HepG2 (cell line): ENCODE results near the gene NGEF. TPM values are rescaled to one million over a fixed set of nuclear protein-coding genes. Genes with fewer than 3 reads are reported as not detected.

ENCODE experiments used
- BCL6 ChIP-seq: IDR thresholded peaks from 2 replicates; pipeline ENCODE4 v1.6.1; 2016; ENCODE audit warnings: missing genetic modification reagents, missing compliant biosample characterization
- DPF2 ChIP-seq: sonication (generic); formaldehyde crosslinking; IDR thresholded peaks from 2 replicates; pipeline ENCODE4 v1.4.0; 2020; ENCODE audit warnings: mild to moderate bottlenecking, low read depth, missing genetic modification reagents, borderline replicate concordance
- ELF1 ChIP-seq: sonication (generic); formaldehyde crosslinking; IDR thresholded peaks from 2 replicates; pipeline ENCODE4 v1.4.0; 2020; ENCODE audit warnings: missing genetic modification reagents
- HNRNPLL ChIP-seq: fragments of 200-400 bp; formaldehyde crosslinking; IDR thresholded peaks from 2 replicates; pipeline ENCODE4 v1.6.1; 2017; ENCODE audit warnings: mild to moderate bottlenecking, low read depth, low read length; ENCODE audit not compliant: poor library complexity, severe bottlenecking
- RAD51 ChIP-seq: fragments of 450-650 bp; IDR thresholded peaks from 2 replicates; pipeline ENCODE4 v1.6.1; 2016; ENCODE audit warnings: borderline replicate concordance
- RBFOX2 ChIP-seq: fragments of 200-400 bp; formaldehyde crosslinking; IDR thresholded peaks from 2 replicates; pipeline ENCODE4 v1.6.1; 2017; ENCODE audit warnings: low read depth, mild to moderate bottlenecking, low read length
- SNAPC5 ChIP-seq: sonication (generic); formaldehyde crosslinking; IDR thresholded peaks from 2 replicates; pipeline ENCODE4 v1.8.1; 2023; ENCODE audit warnings: mild to moderate bottlenecking, missing genetic modification reagents, borderline replicate concordance
- THRA ChIP-seq: sonication (generic); formaldehyde crosslinking; IDR thresholded peaks from 2 replicates; pipeline ENCODE4 v1.4.0; 2020; ENCODE audit warnings: missing genetic modification reagents, borderline replicate concordance
- ZBTB46 ChIP-seq: sonication (generic); formaldehyde crosslinking; IDR thresholded peaks from 2 replicates; pipeline ENCODE4 v1.4.0; 2020; ENCODE audit warnings: mild to moderate bottlenecking, missing genetic modification reagents, borderline replicate concordance
- ZNF264 ChIP-seq: sonication (generic); formaldehyde crosslinking; IDR thresholded peaks from 2 replicates; pipeline ENCODE4 v1.4.0; 2020; ENCODE audit warnings: missing genetic modification reagents
- ZNF646 ChIP-seq: sonication (generic); formaldehyde crosslinking; IDR thresholded peaks from 2 replicates; pipeline ENCODE4 v1.9.0; 2021; ENCODE audit warnings: mild to moderate bottlenecking, missing genetic modification reagents
- ZNF816 ChIP-seq: sonication (generic); formaldehyde crosslinking; IDR thresholded peaks from 2 replicates; pipeline ENCODE4 v1.8.0; 2022; ENCODE audit warnings: missing genetic modification reagents, mild to moderate bottlenecking, borderline replicate concordance
- ZSCAN20 ChIP-seq: sonication (generic); formaldehyde crosslinking; IDR thresholded peaks from 2 replicates; pipeline ENCODE4 v1.4.0; 2020; ENCODE audit warnings: missing genetic modification reagents, mild to moderate bottlenecking, borderline replicate concordance
- polyA plus RNA-seq, 8 experiments: library from polyadenylated mRNA; depleted of rRNA in 3 of 8; stranded (reverse) in 7 of 8; unstranded in 1 of 8; fragments of >200 nt; fragmentation: Illumina TruSeq in 4 of 8; extraction: Trizol in 4 of 8; gene quantifications; 2 replicates each; pipeline versions ENCODE4 v1.2.1 to v1.2.3, GENCODE V29; 2011 to 2016; ENCODE audit warnings: low read depth in 4 of 8, missing spikeins in 1 of 8, mixed read lengths in 1 of 8; ENCODE audit not compliant: insufficient read depth in 1 of 8
- total RNA-seq, 5 experiments: library from RNA; depleted of rRNA; stranded (reverse); fragments of >200 nt; fragmentation: Illumina TruSeq; extraction: Trizol; gene quantifications; 2 replicates each; pipeline ENCODE4 v1.2.3, GENCODE V29; 2016; ENCODE audit warnings: low read depth in 1 of 5
- TF ChIP-seq, protein P1 (sequence below): sonication (generic); formaldehyde crosslinking; IDR thresholded peaks from 2 replicates; pipeline ENCODE4 v1.4.0; 2020; ENCODE audit warnings: missing genetic modification reagents, borderline replicate concordance

The NGEF gene
- total and polyA plus RNA-seq, 2 of the 13 experiments (the other 11 are each of a cell fraction or from before 2014, with no cell fraction given), result 14.4 to 36.9 TPM

DNA sequence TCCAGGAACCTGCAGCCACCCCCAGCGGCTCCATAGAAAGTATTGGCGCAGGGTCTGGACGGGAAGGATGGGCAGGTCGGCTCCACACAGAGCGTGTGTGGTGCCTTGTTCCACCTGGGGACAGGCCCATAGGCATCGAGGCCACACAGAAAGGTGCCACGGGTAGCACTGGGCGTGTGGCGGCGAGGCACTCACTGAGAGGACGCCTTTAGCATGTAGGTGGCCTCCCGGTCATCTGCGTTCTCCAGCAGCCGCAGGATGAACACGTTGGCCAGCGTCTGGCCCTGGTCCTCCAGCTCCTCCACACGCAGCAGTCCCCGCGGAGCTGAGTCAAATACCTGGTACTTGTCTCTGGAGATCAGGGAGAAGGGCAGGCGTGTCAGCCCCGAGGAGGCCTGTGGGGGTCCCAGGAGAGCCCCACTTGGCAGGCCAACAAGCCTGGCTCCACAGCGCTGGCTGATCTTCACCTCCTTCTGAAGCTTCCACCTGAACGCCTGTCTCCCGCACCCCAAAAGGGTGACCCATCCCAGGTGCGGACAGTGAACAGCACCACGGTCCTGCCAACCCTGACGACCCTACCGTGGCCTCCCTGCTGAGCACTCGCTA is 129.8 kb downstream of the NGEF start (continued):
- TF ChIP-seq ZNF646 (CRISPR knock-in tag) (no peak), THRA (no peak), ZBTB46 (0 out of 2 replicates have a peak, but pooled peaks have one; percentile 61), ZNF816 (no peak), BCL6 (no peak), ZNF264 (CRISPR knock-in tag) (no peak), ZSCAN20 (CRISPR knock-in tag) (no peak), RBFOX2 (peak; percentile 42), SNAPC5 (CRISPR knock-in tag) (no peak), ELF1 (no peak), RAD51 (no peak), DPF2 (no peak), HNRNPLL (peak; percentile 80)
- TF ChIP-seq, protein P1, sequence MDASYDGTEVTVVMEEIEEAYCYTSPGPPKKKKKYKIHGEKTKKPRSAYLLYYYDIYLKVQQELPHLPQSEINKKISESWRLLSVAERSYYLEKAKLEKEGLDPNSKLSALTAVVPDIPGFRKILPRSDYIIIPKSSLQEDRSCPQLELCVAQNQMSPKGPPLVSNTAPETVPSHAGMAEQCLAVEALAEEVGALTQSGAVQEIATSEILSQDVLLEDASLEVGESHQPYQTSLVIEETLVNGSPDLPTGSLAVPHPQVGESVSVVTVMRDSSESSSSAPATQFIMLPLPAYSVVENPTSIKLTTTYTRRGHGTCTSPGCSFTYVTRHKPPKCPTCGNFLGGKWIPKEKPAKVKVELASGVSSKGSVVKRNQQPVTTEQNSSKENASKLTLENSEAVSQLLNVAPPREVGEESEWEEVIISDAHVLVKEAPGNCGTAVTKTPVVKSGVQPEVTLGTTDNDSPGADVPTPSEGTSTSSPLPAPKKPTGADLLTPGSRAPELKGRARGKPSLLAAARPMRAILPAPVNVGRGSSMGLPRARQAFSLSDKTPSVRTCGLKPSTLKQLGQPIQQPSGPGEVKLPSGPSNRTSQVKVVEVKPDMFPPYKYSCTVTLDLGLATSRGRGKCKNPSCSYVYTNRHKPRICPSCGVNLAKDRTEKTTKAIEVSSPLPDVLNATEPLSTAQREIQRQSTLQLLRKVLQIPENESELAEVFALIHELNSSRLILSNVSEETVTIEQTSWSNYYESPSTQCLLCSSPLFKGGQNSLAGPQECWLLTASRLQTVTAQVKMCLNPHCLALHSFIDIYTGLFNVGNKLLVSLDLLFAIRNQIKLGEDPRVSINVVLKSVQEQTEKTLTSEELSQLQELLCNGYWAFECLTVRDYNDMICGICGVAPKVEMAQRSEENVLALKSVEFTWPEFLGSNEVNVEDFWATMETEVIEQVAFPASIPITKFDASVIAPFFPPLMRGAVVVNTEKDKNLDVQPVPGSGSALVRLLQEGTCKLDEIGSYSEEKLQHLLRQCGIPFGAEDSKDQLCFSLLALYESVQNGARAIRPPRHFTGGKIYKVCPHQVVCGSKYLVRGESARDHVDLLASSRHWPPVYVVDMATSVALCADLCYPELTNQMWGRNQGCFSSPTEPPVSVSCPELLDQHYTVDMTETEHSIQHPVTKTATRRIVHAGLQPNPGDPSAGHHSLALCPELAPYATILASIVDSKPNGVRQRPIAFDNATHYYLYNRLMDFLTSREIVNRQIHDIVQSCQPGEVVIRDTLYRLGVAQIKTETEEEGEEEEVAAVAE (CRISPR knock-in tag), result no peak
